ENCODE results near the gene TRPT1. TPM values are rescaled to one million over a fixed set of nuclear protein-coding genes. Genes with fewer than 3 reads are reported as not detected.
A peak's percentile ranks its signal among the peaks of the same experiment; 100 is the strongest.

The TRPT1 gene
- total RNA-seq, 2 experiments from 2014 or later, result 11.3 to 11.5 TPM

- Histone ChIP-seq H3K4me3 (ENCODE audit: low read length) (no peak overlapping the region), H3K4me1 (ENCODE audit: insufficient read depth, low read length) (peaks cover 62% of the 10 kb centered on the region), H3K36me3 (ENCODE audit: insufficient read depth, low read length) (peaks cover 10% of the 10 kb centered on the region), H3K9me3 (ENCODE audit: control insufficient read depth in 1 of 2, insufficient read depth in 1 of 2, low read length in 2 of 2) (no peaks in the 10 kb centered on the region), H3K27me3 (ENCODE audit: control insufficient read depth in 1 of 2, insufficient read depth in 2 of 2, low read length in 2 of 2) (no peaks in the 10 kb centered on the region), H3K27ac (ENCODE audit: low read depth in 1 of 2, low read length in 2 of 2) (no peak overlapping the region)
- no peak for TF ChIP-seq CTCF (IDR thresholded peaks at IDR 0.05)
- DNase-seq, result no peak
- peaks cover 30% of the 10 kb centered on the region for H3K36me3 Mint-ChIP-seq (ENCODE audit: low read depth)
- intact Hi-C loops (cut with DNase I, micrococcal nuclease), result loop anchor here (2.0 to 5.0 kb wide), 2 partner anchors 36 to 61 kb away; partner anchors contain the start of genes FERMT3 (in 2 of the 2) and ESRRA (in 1 of the 2)
- no peaks in the 10 kb centered on the region for H3K9me3 Mint-ChIP-seq
- peak overlapping the region; percentile 100 for H3K27ac Mint-ChIP-seq
- ChIA-PET POLR2A (interaction anchor here (0.9 to 6.2 kb wide), 7 partner anchors 13 to 74 kb away, joined by 4 to 69 read pairs (median 11); partner anchors contain the start of genes DNAJC4, ESRRA, FERMT3 and PRDX5), CTCF (interaction anchor here (1.1 to 3.8 kb wide), 4 partner anchors 8 to 58 kb away, joined by 3 to 12 read pairs (median 7); partner anchors contain the start of gene PLCB3)
- no peak for ATAC-seq (ENCODE audit: poor library complexity)
- H3K4me1 Mint-ChIP-seq (ENCODE audit: low read depth), result peaks cover 57% of the 10 kb centered on the region
- H3K27me3 Mint-ChIP-seq, result no peaks in the 10 kb centered on the region
- peak overlapping the region; percentile 81 for H3K4me3 Mint-ChIP-seq
These were observed 17.4 kb upstream of the TRPT1 start for GRCh38 chr11:64243236-64243854.

GRCh38 chr11:64241491-64242374 lies 15.7 kb upstream of the TRPT1 start:
- intact Hi-C loops (cut with DNase I, micrococcal nuclease), result loop anchor here (1.0 to 5.0 kb wide), 7 partner anchors 11 to 63 kb away; partner anchors contain the start of genes DNAJC4 (in 2 of the 2), ESRRA (in 2 of the 2), FERMT3 (in 2 of the 2) and GPR137 (in 2 of the 2)
- Histone ChIP-seq H3K4me3 (ENCODE audit: low read length) (peak overlapping the region; percentile 80), H3K36me3 (ENCODE audit: insufficient read depth, low read length) (peaks cover 22% of the 10 kb centered on the region), H3K27me3 (ENCODE audit: control insufficient read depth in 1 of 2, insufficient read depth in 2 of 2, low read length in 2 of 2) (no peaks in the 10 kb centered on the region), H3K9me3 (ENCODE audit: control insufficient read depth in 1 of 2, insufficient read depth in 1 of 2, low read length in 2 of 2) (no peaks in the 10 kb centered on the region), H3K27ac (ENCODE audit: low read depth in 1 of 2, low read length in 2 of 2) (peak overlapping the region; percentile 97 to 100), H3K4me1 (ENCODE audit: insufficient read depth, low read length) (peaks cover 60% of the 10 kb centered on the region)
- H3K27me3 Mint-ChIP-seq, result no peaks in the 10 kb centered on the region
- peaks cover 45% of the 10 kb centered on the region for H3K4me1 Mint-ChIP-seq (ENCODE audit: low read depth)
- no peaks in the 10 kb centered on the region for H3K9me3 Mint-ChIP-seq
- H3K4me3 Mint-ChIP-seq, result peak overlapping the region; percentile 98
- no peak for TF ChIP-seq CTCF (IDR thresholded peaks at IDR 0.05)
- H3K27ac Mint-ChIP-seq, result peak overlapping the region; percentile 100
- CTCF ChIA-PET, result interaction anchor here (0.9 to 1.9 kb wide), 5 partner anchors 10 to 63 kb away, joined by 4 to 10 read pairs (median 7); partner anchors contain the start of genes NUDT22, PLCB3 and TRPT1
- POLR2A ChIA-PET, result interaction anchor here (0.6 to 6.2 kb wide), 23 partner anchors 8 to 1589 kb away, joined by 3 to 69 read pairs (median 5); partner anchors contain the start of genes BAD, CCDC88B, DNAJC4 and FERMT3
- ATAC-seq (ENCODE audit: poor library complexity) (no peak), DNase-seq (peak in 7 of 14 experiments; percentile 99 to 100 (median 100))
- H3K36me3 Mint-ChIP-seq (ENCODE audit: low read depth), result peaks cover 34% of the 10 kb centered on the region

- CTCF ChIA-PET, result interaction anchor here (0.9 to 1.9 kb wide), 5 partner anchors 10 to 63 kb away, joined by 4 to 10 read pairs (median 7); partner anchors contain the start of genes NUDT22, PLCB3 and TRPT1
- intact Hi-C loops (cut with DNase I, micrococcal nuclease), result loop anchor here (1.0 to 5.0 kb wide), 7 partner anchors 11 to 64 kb away; partner anchors contain the start of genes DNAJC4 (in 2 of the 2), FERMT3 (in 2 of the 2), GPR137 (in 2 of the 2) and BAD (in 1 of the 2)
- Mint-ChIP-seq H3K27me3 (no peaks in the 10 kb centered on the region), H3K36me3 (ENCODE audit: low read depth) (peaks cover 34% of the 10 kb centered on the region), H3K27ac (peak overlapping the region; percentile 100), H3K4me3 (peak overlapping the region; percentile 98), H3K4me1 (ENCODE audit: low read depth) (peaks cover 44% of the 10 kb centered on the region), H3K9me3 (no peaks in the 10 kb centered on the region)
- H3K36me3 ChIP-seq (ENCODE audit: insufficient read depth, low read length), result peaks cover 22% of the 10 kb centered on the region
- peak overlapping the region; percentile 80 for H3K4me3 ChIP-seq (ENCODE audit: low read length)
- H3K27me3 ChIP-seq (ENCODE audit: control insufficient read depth in 1 of 2, insufficient read depth in 2 of 2, low read length in 2 of 2), result no peaks in the 10 kb centered on the region
- H3K4me1 ChIP-seq (ENCODE audit: insufficient read depth, low read length), result peaks cover 59% of the 10 kb centered on the region
- H3K27ac ChIP-seq (ENCODE audit: low read depth in 1 of 2, low read length in 2 of 2), result peak overlapping the region; percentile 97 to 100
- no peak for TF ChIP-seq CTCF (IDR thresholded peaks at IDR 0.05)
- DNase-seq, result peak in 7 of 14 experiments; percentile 99 to 100 (median 100)
- H3K9me3 ChIP-seq (ENCODE audit: control insufficient read depth in 1 of 2, insufficient read depth in 1 of 2, low read length in 2 of 2), result no peaks in the 10 kb centered on the region
- POLR2A ChIA-PET, result interaction anchor here (0.6 to 5.5 kb wide), 21 partner anchors 9 to 1588 kb away, joined by 3 to 69 read pairs (median 5); partner anchors contain the start of genes BAD, CCDC88B, DNAJC4 and FERMT3
- ATAC-seq (ENCODE audit: poor library complexity), result peak; percentile 81
These were observed 15.2 kb upstream of the TRPT1 start for GRCh38 chr11:64241241-64241490.
